Epithelial cell of alveolus of lung (primary cell): ENCODE data around the gene MED16. TPM values are rescaled to one million over a fixed set of nuclear protein-coding genes. Genes with fewer than 3 reads are reported as not detected.

Experiments
- total RNA-seq: library from RNA; depleted of rRNA; stranded (reverse); fragments of >200 nt; gene quantifications from 2 replicates; pipeline ENCODE4 v1.2.1, GENCODE V29; 2015

Gene MED16
- total RNA-seq, result 45.9 and 54.3 TPM in 2 replicates

GRCh38 chr19:892894-893689 lies at the start of gene MED16, which contains the start of gene RNU6-9:
TSS of gene MED16 (minus strand) at chr19:893187. CDS start at chr19:891131, 2,056 bp downstream.
TSS of gene RNU6-9 (plus strand) at chr19:893484.

GRCh38 chr19:925526-926322 lies 32.7 kb upstream of the MED16 start, which contains the start of gene ARID3A:
TSS of gene ARID3A (plus strand) at chr19:926035. CDS start at chr19:929529, 3,494 bp downstream.

GRCh38 chr19:917323-918151 lies 24.6 kb upstream of the MED16 start, which contains the start of gene KISS1R:
TSS of gene KISS1R (plus strand) at chr19:917333. CDS start at chr19:917503, 170 bp downstream.

GRCh38 chr19:913080-913748 lies 20.2 kb upstream of the MED16 start, which contains the start of gene R3HDM4:
TSS of gene R3HDM4 (minus strand) at chr19:913219. CDS start at chr19:913157, 62 bp downstream.

GRCh38 chr19:858868-859843 lies 33.8 kb downstream of the MED16 start, which contains the start of gene CFD:
TSS of gene CFD (plus strand) at chr19:859664. CDS start at chr19:859690, 26 bp downstream.

GRCh38 chr19:852136-853013 lies 40.6 kb downstream of the MED16 start, which contains the start of gene ELANE:
TSS of gene ELANE (plus strand) at chr19:852303. CDS start at chr19:852329, 26 bp downstream.

DNA sequence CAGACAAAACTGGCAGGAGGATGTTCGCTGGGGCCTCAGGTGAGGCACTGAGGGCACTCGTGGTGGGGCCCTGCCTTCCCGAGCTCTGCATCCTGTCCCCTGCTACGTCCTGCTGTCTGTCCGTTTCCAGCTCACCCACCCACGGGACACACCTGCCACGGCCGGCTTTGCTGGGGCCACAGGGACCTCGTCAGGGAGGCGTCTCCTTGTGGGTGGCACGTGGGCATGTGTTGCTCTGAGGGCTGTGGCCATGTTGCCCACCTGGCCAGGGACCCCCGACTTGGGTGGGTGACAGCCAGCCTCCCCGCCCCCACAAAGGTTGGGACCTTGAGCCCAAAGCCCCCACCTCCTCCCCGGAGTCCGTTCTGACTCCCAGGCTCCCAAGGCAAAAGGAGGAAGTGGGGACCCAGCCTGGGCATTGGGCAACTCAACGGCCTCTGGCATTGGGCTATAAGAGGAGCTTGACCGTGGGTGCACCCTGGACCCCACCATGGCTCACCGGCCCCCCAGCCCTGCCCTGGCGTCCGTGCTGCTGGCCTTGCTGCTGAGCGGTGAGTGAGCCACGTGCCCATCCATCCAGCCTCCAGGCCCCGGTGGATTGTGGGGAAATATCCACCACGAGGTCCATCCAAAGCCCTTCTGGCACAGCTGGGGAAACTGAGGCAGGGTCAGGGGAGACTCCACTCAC lies 52.3 kb downstream of the MED16 start, which contains the start of gene PRTN3:
Gene PRTN3, plus strand, starts transcription at position 481 of the 688 bp plus-strand sequence. Its CDS starts 10 bp downstream, at position 491.

DNA sequence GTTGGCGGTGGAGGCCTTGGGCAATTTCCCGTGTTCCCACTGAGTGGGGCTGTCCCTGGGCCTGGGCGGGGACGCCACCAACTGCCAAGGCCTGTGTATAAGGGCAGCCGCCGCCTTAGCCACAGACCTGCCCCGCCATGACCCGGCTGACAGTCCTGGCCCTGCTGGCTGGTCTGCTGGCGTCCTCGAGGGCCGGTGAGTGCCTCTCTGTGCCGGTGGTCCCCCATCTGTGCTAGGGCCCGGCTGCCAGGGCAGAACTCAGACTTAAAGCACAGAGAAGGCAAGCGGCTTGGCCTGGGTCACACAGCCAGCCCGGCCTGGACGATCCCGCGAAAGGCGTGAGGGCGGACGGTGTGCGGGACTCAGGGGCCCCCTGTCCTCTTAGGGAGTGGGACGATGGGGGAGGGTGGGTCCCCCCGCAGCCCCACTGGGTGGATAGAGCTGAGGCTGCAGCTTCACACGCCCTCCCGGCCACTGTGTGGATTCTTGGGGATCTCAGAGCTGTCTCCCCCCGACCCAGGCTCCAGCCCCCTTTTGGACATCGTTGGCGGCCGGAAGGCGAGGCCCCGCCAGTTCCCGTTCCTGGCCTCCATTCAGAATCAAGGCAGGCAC lies 65.2 kb downstream of the MED16 start, which contains the start of gene AZU1:
Gene AZU1, plus strand, starts transcription at position 128 of the 612 bp plus-strand sequence. Its CDS starts 10 bp downstream, at position 138.

GRCh38 chr19:821825-822503 lies 71.0 kb downstream of the MED16 start, which contains the start of gene PLPPR3:
TSS of gene PLPPR3 (minus strand) at chr19:821955. CDS start at chr19:821559, 396 bp downstream.

Other genes starting within 250 kb of the MED16 start
- gene RNF126, start 230.0 kb downstream of the MED16 start, total RNA-seq, result 57.8 and 95.7 TPM in 2 replicates
- 118 and 238 TPM in 2 replicates for gene FSTL3, start 216.8 kb downstream of the MED16 start, total RNA-seq
- 1.9 TPM in 1 of 2 replicates, not detected in the other for gene PRSS57, start 197.7 kb downstream of the MED16 start, total RNA-seq
- 15.9 and 83.0 TPM in 2 replicates for gene PALM, start 184.3 kb downstream of the MED16 start, total RNA-seq
- 3.2 TPM in 2 replicates for gene MISP, start 142.1 kb downstream of the MED16 start, total RNA-seq
- gene PTBP1, start 95.7 kb downstream of the MED16 start, total RNA-seq, result 297 and 323 TPM in 2 replicates
- gene PLPPR3, start 71.2 kb downstream of the MED16 start, total RNA-seq, result 1.7 and 102 TPM in 2 replicates
- 2.5 TPM in 1 of 2 replicates, not detected in the other for gene AZU1, start 65.3 kb downstream of the MED16 start, total RNA-seq
- gene PRTN3, start 52.2 kb downstream of the MED16 start, total RNA-seq, result 2.6 TPM in 1 of 2 replicates, not detected in the other
- gene ELANE, start 40.9 kb downstream of the MED16 start, total RNA-seq, result 15.0 TPM in 1 of 2 replicates, not detected in the other
- gene CFD, start 33.5 kb downstream of the MED16 start, total RNA-seq, result 0.91 and 262 TPM in 2 replicates
- not detected in 2 replicates for gene RNU6-9, start 297 bp upstream of the MED16 start, total RNA-seq
- 51.7 and 56.2 TPM in 2 replicates for gene R3HDM4, start 20.0 kb upstream of the MED16 start, total RNA-seq
- 0.39 TPM in 1 of 2 replicates, not detected in the other for gene KISS1R, start 24.1 kb upstream of the MED16 start, total RNA-seq
- 12.2 and 14.5 TPM in 2 replicates for gene ARID3A, start 32.8 kb upstream of the MED16 start, total RNA-seq
- 49.1 and 54.8 TPM in 2 replicates for gene WDR18, start 91.2 kb upstream of the MED16 start, total RNA-seq
- gene GRIN3B, start 107.2 kb upstream of the MED16 start, total RNA-seq, result 1.6 and 2.0 TPM in 2 replicates
- 126 and 158 TPM in 2 replicates for gene TMEM259, start 127.9 kb upstream of the MED16 start, total RNA-seq
- gene RNU6-2, start 128.3 kb upstream of the MED16 start, total RNA-seq, result not detected in 2 replicates
- gene CNN2, start 133.4 kb upstream of the MED16 start, total RNA-seq, result 265 and 382 TPM in 2 replicates
- 1.9 and 3.3 TPM in 2 replicates for gene ABCA7, start 146.9 kb upstream of the MED16 start, total RNA-seq
- 3.4 and 4.5 TPM in 2 replicates for gene ARHGAP45, start 174.0 kb upstream of the MED16 start, total RNA-seq
- gene POLR2E, start 202.2 kb upstream of the MED16 start, total RNA-seq, result 207 and 220 TPM in 2 replicates
- gene GPX4, start 210.8 kb upstream of the MED16 start, total RNA-seq, result 357 and 567 TPM in 2 replicates